Fibroblast of the conjunctiva (primary cell): ENCODE data around the gene OR13J1.

Experiments
- DNase-seq: peaks from one replicate; pipeline ENCODE4 v3.0.0-alpha.2; 2010; ENCODE audit warnings: low read depth

OR13J1 gene

GRCh38 chr9:35859310-35859989 is 10.8 kb downstream of the OR13J1 start:
- DNase-seq, result no peak

- no peak for DNase-seq
These were observed 11.7 kb downstream of the OR13J1 start for GRCh38 chr9:35858458-35858857.

- no peak for DNase-seq
These were observed 13.3 kb downstream of the OR13J1 start for GRCh38 chr9:35856882-35857281.

GRCh38 chr9:35856206-35856605 is 14.0 kb downstream of the OR13J1 start:
- no peak for DNase-seq

GRCh38 chr9:35854091-35854762 is 16.0 kb downstream of the OR13J1 start:
- DNase-seq, result no peak

GRCh38 chr9:35852876-35853865 is 17.0 kb downstream of the OR13J1 start:
- DNase-seq, result no peak

- no peak for DNase-seq
These were observed 17.9 kb downstream of the OR13J1 start for GRCh38 chr9:35852267-35852815.

- DNase-seq, result no peak
These were observed 22.2 kb downstream of the OR13J1 start for GRCh38 chr9:35847792-35848572.

- DNase-seq, result no peak
These were observed 24.1 kb downstream of the OR13J1 start for GRCh38 chr9:35845824-35846771.

GRCh38 chr9:35844628-35845270 is 25.5 kb downstream of the OR13J1 start:
- DNase-seq, result peak; percentile 75

GRCh38 chr9:35842795-35843194 is 27.4 kb downstream of the OR13J1 start:
- no peak for DNase-seq

GRCh38 chr9:35842020-35842745 is 28.0 kb downstream of the OR13J1 start:
- no peak for DNase-seq

- no peak for DNase-seq
These were observed 28.6 kb downstream of the OR13J1 start for GRCh38 chr9:35841645-35841900.

GRCh38 chr9:35840881-35841644 is 29.1 kb downstream of the OR13J1 start:
- no peak for DNase-seq

- DNase-seq, result no peak
These were observed 30.3 kb downstream of the OR13J1 start for GRCh38 chr9:35839926-35840325.

GRCh38 chr9:35836595-35836994 is 33.6 kb downstream of the OR13J1 start:
- no peak for DNase-seq

GRCh38 chr9:35835766-35836165 is 34.4 kb downstream of the OR13J1 start:
- DNase-seq, result no peak

GRCh38 chr9:35835216-35835632 is 35.0 kb downstream of the OR13J1 start:
- no peak for DNase-seq
